HepG2 (cell line): ENCODE data around the gene METAP1D. TPM values are rescaled to one million over a fixed set of nuclear protein-coding genes. Genes with fewer than 3 reads are reported as not detected.

Experiments
- CC2D1A ChIP-seq: sonication (generic); formaldehyde crosslinking; IDR thresholded peaks from 2 replicates; pipeline ENCODE4 v1.8.1; 2023; ENCODE audit warnings: mild to moderate bottlenecking, missing genetic modification reagents
- CCAR2 ChIP-seq: fragments of 200-400 bp; formaldehyde crosslinking; optimal IDR thresholded peaks from 2 replicates; pipeline ENCODE3; 2018; ENCODE audit warnings: low read depth, mild to moderate bottlenecking, low read length, moderate library complexity
- FOSL2 ChIP-seq: sonication (generic); formaldehyde crosslinking; IDR thresholded peaks from 2 replicates; pipeline ENCODE4 v1.4.0; 2020; ENCODE audit warnings: missing genetic modification reagents
- FOXK1 ChIP-seq: sonication (generic); formaldehyde crosslinking; IDR thresholded peaks from 2 replicates; pipeline ENCODE4 v1.4.0; 2020; ENCODE audit warnings: low read depth, missing genetic modification reagents, borderline replicate concordance
- GTF3A ChIP-seq: sonication (generic); formaldehyde crosslinking; conservative IDR thresholded peaks from 2 replicates; pipeline ENCODE4 v1.4.0; 2020; ENCODE audit warnings: mild to moderate bottlenecking, missing genetic modification reagents
- HNF4A ChIP-seq: sonication (generic); formaldehyde crosslinking; IDR thresholded peaks from 2 replicates; pipeline ENCODE4 v1.4.0; 2020; ENCODE audit warnings: missing genetic modification reagents
- HNRNPK ChIP-seq: fragments of 200-400 bp; formaldehyde crosslinking; IDR thresholded peaks from 2 replicates; pipeline ENCODE4 v1.6.1; 2018; ENCODE audit warnings: low read length, low read depth, moderate library complexity, mild to moderate bottlenecking; ENCODE audit not compliant: poor library complexity, severe bottlenecking
- ISX ChIP-seq: sonication (generic); formaldehyde crosslinking; conservative IDR thresholded peaks from 2 replicates; pipeline ENCODE4 v1.5.0; 2020; ENCODE audit warnings: missing genetic modification reagents
- PAX8 ChIP-seq: sonication (generic); formaldehyde crosslinking; IDR thresholded peaks from 2 replicates; pipeline ENCODE4 v1.8.0; 2022; ENCODE audit warnings: mild to moderate bottlenecking, missing genetic modification reagents, borderline replicate concordance
- PBX3 ChIP-seq: sonication (generic); formaldehyde crosslinking; IDR thresholded peaks from 2 replicates; pipeline ENCODE4 v1.8.1; 2023; ENCODE audit warnings: missing genetic modification reagents, inconsistent platforms, borderline replicate concordance
- PHF21A ChIP-seq: sonication (generic); formaldehyde crosslinking; IDR thresholded peaks from 2 replicates; pipeline ENCODE4 v1.5.0; 2020; ENCODE audit warnings: mild to moderate bottlenecking, missing genetic modification reagents
- SIX1 ChIP-seq: sonication (generic); formaldehyde crosslinking; IDR thresholded peaks from 2 replicates; pipeline ENCODE4 v1.4.0; 2020; ENCODE audit warnings: missing genetic modification reagents, borderline replicate concordance
- SMAD1 ChIP-seq: sonication (generic); formaldehyde crosslinking; IDR thresholded peaks from 2 replicates; pipeline ENCODE4 v1.4.0; 2020; ENCODE audit warnings: missing genetic modification reagents, low read depth, mild to moderate bottlenecking, borderline replicate concordance
- TAF15 ChIP-seq: fragments of 200-400 bp; formaldehyde crosslinking; IDR thresholded peaks from one replicate; pipeline ENCODE4 v1.6.1; 2018; ENCODE audit warnings: mild to moderate bottlenecking, low read depth, low read length; ENCODE audit not compliant: poor library complexity, severe bottlenecking
- YEATS4 ChIP-seq: sonication (generic); formaldehyde crosslinking; IDR thresholded peaks from 2 replicates; pipeline ENCODE4 v1.4.0; 2020; ENCODE audit warnings: missing genetic modification reagents, borderline replicate concordance
- ZBTB10 ChIP-seq: sonication (generic); formaldehyde crosslinking; IDR thresholded peaks from 2 replicates; pipeline ENCODE4 v1.4.0; 2020; ENCODE audit warnings: missing genetic modification reagents, borderline replicate concordance
- ZMAT3 ChIP-seq: sonication (generic); formaldehyde crosslinking; conservative IDR thresholded peaks from 2 replicates; pipeline ENCODE4 v1.7.0; 2021; ENCODE audit warnings: missing genetic modification reagents
- ZNF10 ChIP-seq: sonication (generic); formaldehyde crosslinking; IDR thresholded peaks from 2 replicates; pipeline ENCODE4 v1.4.0; 2020; ENCODE audit warnings: mild to moderate bottlenecking, low read depth, missing genetic modification reagents, borderline replicate concordance
- ZNF224 ChIP-seq: sonication (generic); formaldehyde crosslinking; IDR thresholded peaks from 2 replicates; pipeline ENCODE4 v1.5.0; 2020; ENCODE audit warnings: mild to moderate bottlenecking, missing genetic modification reagents
- ZNF326 ChIP-seq: sonication (generic); formaldehyde crosslinking; IDR thresholded peaks from 2 replicates; pipeline ENCODE4 v1.4.0; 2020; ENCODE audit warnings: missing genetic modification reagents, borderline replicate concordance
- ZNF569 ChIP-seq: sonication (generic); formaldehyde crosslinking; IDR thresholded peaks from 2 replicates; pipeline ENCODE4 v1.5.0; 2020; ENCODE audit warnings: mild to moderate bottlenecking, missing genetic modification reagents, moderate library complexity, borderline replicate concordance
- ZNF672 ChIP-seq: sonication (generic); formaldehyde crosslinking; IDR thresholded peaks from 2 replicates; pipeline ENCODE4 v1.8.1; 2022; ENCODE audit warnings: missing genetic modification reagents
- ZSCAN9 ChIP-seq: IDR thresholded peaks from 2 replicates; pipeline ENCODE4 v1.6.1; 2016; ENCODE audit warnings: borderline replicate concordance
- polyA plus RNA-seq, 8 experiments: library from polyadenylated mRNA; depleted of rRNA in 3 of 8; stranded (reverse) in 7 of 8; unstranded in 1 of 8; fragments of >200 nt; fragmentation: Illumina TruSeq in 4 of 8; extraction: Trizol in 4 of 8; gene quantifications; 2 replicates each; pipeline versions ENCODE4 v1.2.1 to v1.2.3, GENCODE V29; 2011 to 2016; ENCODE audit warnings: low read depth in 4 of 8, missing spikeins in 1 of 8, mixed read lengths in 1 of 8; ENCODE audit not compliant: insufficient read depth in 1 of 8
- total RNA-seq, 5 experiments: library from RNA; depleted of rRNA; stranded (reverse); fragments of >200 nt; fragmentation: Illumina TruSeq; extraction: Trizol; gene quantifications; 2 replicates each; pipeline ENCODE4 v1.2.3, GENCODE V29; 2016; ENCODE audit warnings: low read depth in 1 of 5
- TF ChIP-seq, protein P1 (sequence below): sonication (generic); formaldehyde crosslinking; IDR thresholded peaks from 2 replicates; pipeline ENCODE4 v1.4.0; 2020; ENCODE audit warnings: mild to moderate bottlenecking, missing genetic modification reagents

Gene METAP1D
- total and polyA plus RNA-seq, 2 of the 13 experiments (the other 11 are each of a cell fraction or from before 2014, with no cell fraction given), result 14.7 to 21.6 TPM

GRCh38 chr2:171999604-172000469 is at the start of gene METAP1D (continued):
- peak; percentile 83 for TF ChIP-seq FOXK1 (CRISPR knock-in tag)
- peak; percentile 95 for TF ChIP-seq PHF21A
- TF ChIP-seq ZNF672 (CRISPR knock-in tag), result no peak; the same call in 1 of the 2 replicates
- peak; percentile 70; the same call in 1 of the 2 replicates for TF ChIP-seq ZBTB10
- TF ChIP-seq CC2D1A (CRISPR knock-in tag), result peak; percentile 94; the same call in 1 of the 2 replicates
- no peak for TF ChIP-seq CCAR2
- TF ChIP-seq SMAD1 (CRISPR knock-in tag), result peak; percentile 98; the same call in 1 of the 2 replicates
- peak; percentile 85; the same call in 1 of the 2 replicates for TF ChIP-seq ZNF224
- peak; percentile 85 for TF ChIP-seq HNF4A (CRISPR knock-in tag)
- peak; percentile 77 for TF ChIP-seq FOSL2 (CRISPR knock-in tag)
- no peak for TF ChIP-seq ZNF569
- no peak for TF ChIP-seq ZNF10 (CRISPR knock-in tag)
- TF ChIP-seq TAF15, result no peak
- no peak for TF ChIP-seq ZNF326 (CRISPR knock-in tag)
- TF ChIP-seq YEATS4 (CRISPR knock-in tag), result peak; percentile 100
- TF ChIP-seq SIX1, result no peak
- peak; percentile 53 for TF ChIP-seq HNRNPK
- TF ChIP-seq ZSCAN9 (CRISPR knock-in tag), result peak; percentile 94
- TF ChIP-seq, protein P1, sequence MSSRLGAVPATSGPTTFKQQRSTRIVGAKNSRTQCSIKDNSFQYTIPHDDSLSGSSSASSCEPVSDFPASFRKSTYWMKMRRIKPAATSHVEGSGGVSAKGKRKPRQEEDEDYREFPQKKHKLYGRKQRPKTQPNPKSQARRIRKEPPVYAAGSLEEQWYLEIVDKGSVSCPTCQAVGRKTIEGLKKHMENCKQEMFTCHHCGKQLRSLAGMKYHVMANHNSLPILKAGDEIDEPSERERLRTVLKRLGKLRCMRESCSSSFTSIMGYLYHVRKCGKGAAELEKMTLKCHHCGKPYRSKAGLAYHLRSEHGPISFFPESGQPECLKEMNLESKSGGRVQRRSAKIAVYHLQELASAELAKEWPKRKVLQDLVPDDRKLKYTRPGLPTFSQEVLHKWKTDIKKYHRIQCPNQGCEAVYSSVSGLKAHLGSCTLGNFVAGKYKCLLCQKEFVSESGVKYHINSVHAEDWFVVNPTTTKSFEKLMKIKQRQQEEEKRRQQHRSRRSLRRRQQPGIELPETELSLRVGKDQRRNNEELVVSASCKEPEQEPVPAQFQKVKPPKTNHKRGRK (CRISPR knock-in tag), result peak; percentile 43; the same call in 1 of the 2 replicates
- peak; percentile 94 for TF ChIP-seq GTF3A (CRISPR knock-in tag)
- TF ChIP-seq PBX3, result no peak
- peak; percentile 90; the same call in 1 of the 2 replicates for TF ChIP-seq ISX (CRISPR knock-in tag)
- peak; percentile 95 for TF ChIP-seq PAX8
- TF ChIP-seq ZMAT3 (CRISPR knock-in tag), result peak; percentile 96
